Measurements from ENCODE around the gene GLRX3. TPM values are rescaled to one million over a fixed set of nuclear protein-coding genes. Genes with fewer than 3 reads are reported as not detected.

Gene GLRX3
- total RNA-seq, 2 donors from 2014 or later = 50.0 to 86.5 TPM

DNA sequence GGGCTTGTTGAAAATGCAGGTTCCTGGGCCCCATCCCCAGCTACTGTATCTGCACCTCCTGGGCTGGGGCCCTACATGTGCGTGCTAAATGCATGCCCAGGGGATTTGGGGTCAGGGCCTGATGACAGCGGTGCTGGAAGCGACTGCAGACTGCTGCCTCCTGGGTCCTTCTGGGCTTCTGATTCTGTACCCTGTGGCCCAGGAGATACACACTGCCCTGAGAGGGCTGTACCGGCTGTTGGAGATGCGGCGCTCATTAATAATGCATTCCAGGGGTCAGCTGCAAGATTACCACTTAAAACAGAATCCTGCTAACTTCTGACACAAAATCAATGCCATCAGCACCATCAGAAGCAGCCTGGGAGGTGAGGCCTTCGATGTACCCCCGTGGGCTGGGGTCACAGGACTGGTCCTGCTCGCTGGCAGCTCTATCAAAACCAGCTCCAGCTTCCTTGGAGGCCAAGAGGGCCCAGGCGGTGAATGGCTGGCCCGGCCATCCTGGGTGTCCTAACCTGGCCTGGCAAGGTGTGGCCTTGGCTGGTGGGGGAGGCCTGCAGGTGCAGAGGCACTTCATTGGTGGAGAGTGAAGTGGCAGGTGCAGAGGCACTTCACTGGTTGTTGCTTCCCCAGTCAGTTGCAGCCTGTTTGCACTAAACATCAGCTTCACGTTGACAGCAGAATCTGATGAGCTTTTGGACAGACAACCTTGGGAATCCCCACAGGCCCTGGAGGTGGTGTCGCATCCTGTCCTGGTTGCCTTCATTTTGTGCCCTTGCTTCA, 79.2 kb downstream of the GLRX3 start:
- no peaks in the 10 kb centered on the region for H3K36me3 ChIP-seq
- intact Hi-C loops (cut with DNase I) = no loop called here

DNA sequence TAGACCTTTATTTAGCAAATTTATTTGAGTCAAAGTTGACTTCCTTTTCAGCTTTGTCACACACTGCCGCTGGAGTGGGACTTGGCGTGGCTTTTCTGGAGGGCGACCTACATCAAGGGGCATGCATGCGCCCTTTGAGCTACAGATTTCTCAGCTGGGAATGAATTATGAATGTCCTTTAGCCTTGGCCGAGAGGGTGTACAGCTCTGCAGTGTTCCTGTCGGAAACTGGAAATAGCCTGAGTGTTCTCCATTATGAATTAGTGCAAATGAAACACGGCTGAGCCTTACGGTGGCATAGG, 79.7 kb downstream of the GLRX3 start:
- Histone ChIP-seq H3K9ac (ENCODE audit: low read depth in 2 of 2, low read length in 2 of 2) (no peak overlapping the region), H3K27ac (no peak overlapping the region), H3K9me3 (no peaks in the 10 kb centered on the region), H3K36me3 (no peaks in the 10 kb centered on the region), H3K27me3 (no peaks in the 10 kb centered on the region), H3K4me1 (no peaks in the 10 kb centered on the region), H3K4me3 (no peak overlapping the region)
- no peak for TF ChIP-seq CTCF (IDR thresholded peaks at IDR 0.05)
- intact Hi-C loops (cut with DNase I) = no loop called here
- DNase-seq = no peak

More for the DNA sequence above, 79.2 kb downstream of the GLRX3 start:
- Histone ChIP-seq H3K27me3 (no peaks in the 10 kb centered on the region), H3K9me3 (no peaks in the 10 kb centered on the region), H3K4me1 (no peaks in the 10 kb centered on the region), H3K9ac (ENCODE audit: low read depth in 2 of 2, low read length in 2 of 2) (no peak overlapping the region), H3K4me3 (no peak overlapping the region), H3K27ac (no peak overlapping the region)
- no peak for TF ChIP-seq CTCF (IDR thresholded peaks at IDR 0.05)
- no peak for DNase-seq

DNA sequence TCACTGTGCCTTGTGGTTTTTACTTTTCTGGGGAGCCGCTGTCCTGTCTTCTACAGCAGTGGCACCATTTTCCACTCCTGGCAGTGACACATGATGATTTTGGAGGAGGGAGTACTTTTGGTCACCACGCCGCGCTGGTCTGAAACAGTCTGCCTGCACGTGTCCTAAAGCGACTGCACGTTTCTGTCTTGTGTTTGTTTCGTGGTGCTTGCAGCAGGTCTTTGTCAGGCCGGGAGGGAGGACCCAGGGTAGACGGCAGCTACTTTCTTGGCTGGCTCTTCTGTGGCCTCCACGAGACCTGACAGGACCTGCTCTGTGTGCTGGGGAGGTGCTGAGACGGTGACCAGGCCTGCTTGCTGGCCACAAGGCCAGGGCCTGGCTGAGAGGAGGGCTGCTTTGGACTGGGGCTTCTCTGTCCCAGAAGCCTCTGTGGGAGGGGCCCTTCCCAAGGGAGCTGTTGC, 82.0 kb downstream of the GLRX3 start:
- Histone ChIP-seq H3K4me1 (no peaks in the 10 kb centered on the region), H3K27me3 (no peaks in the 10 kb centered on the region), H3K9me3 (no peaks in the 10 kb centered on the region), H3K9ac (ENCODE audit: low read depth in 2 of 2, low read length in 2 of 2) (no peak overlapping the region), H3K4me3 (no peak overlapping the region), H3K36me3 (no peaks in the 10 kb centered on the region), H3K27ac (no peak overlapping the region)
- DNase-seq = no peak
- intact Hi-C loops (cut with DNase I) = no loop called here
- no peak for TF ChIP-seq CTCF (IDR thresholded peaks at IDR 0.05)

GRCh38 chr10:130218936-130219335, 82.7 kb downstream of the GLRX3 start:
- Histone ChIP-seq H3K9ac (ENCODE audit: low read depth in 2 of 2, low read length in 2 of 2) (no peak overlapping the region), H3K36me3 (no peaks in the 10 kb centered on the region), H3K4me3 (no peak overlapping the region), H3K4me1 (no peaks in the 10 kb centered on the region), H3K27ac (no peak overlapping the region), H3K27me3 (no peaks in the 10 kb centered on the region), H3K9me3 (no peaks in the 10 kb centered on the region)
- TF ChIP-seq CTCF (IDR thresholded peaks at IDR 0.05) = no peak
- intact Hi-C loops (cut with DNase I) = no loop called here
- no peak for DNase-seq

DNA sequence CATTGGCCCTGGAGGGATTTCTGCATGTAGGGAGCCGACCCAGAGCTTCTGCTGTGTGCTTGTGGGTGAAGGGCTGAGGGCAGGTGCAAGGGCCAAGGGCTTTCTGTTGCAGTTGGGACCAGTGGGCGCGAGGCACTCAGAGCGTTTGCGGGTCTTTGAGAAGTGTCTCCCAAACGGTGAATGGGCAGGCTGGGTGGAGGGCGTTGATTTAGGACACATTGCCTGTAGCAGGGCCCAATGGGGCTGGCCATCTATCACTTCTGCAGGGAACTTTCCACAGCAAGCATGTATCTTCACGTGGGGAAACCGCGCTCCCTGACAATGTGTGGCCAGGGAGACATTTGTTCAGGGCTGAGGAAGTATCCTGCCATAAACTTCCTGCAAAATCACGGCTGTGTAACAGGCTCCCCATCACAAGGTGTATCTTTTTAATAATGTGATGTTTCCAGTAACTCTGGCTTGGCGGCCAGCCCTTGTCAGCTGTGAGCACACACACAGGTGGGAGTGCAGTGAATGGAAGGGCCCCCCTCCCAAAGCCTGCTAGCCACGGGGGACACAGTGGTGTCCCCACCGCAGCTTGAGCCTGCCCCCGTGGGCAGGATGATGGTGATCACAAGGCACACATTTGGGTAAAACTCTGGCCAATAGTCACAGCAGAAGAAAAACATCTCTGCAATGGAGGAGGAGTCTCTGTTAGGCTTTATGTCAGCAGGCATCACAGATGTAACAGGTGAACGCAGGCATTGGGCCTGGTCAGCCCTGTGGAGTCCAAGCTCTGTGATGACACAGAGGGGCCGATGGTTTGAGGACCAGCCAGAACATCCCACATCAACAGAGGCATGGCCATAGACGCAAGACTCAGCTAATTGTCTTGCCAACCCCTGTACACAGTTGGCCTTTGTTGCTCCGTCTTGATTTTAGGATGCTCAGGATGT, 84.3 kb downstream of the GLRX3 start:
- H3K27ac ChIP-seq = no peak overlapping the region
- intact Hi-C loops (cut with DNase I) = no loop called here
- no peak overlapping the region for H3K9ac ChIP-seq (ENCODE audit: low read depth in 2 of 2, low read length in 2 of 2)
- no peaks in the 10 kb centered on the region for H3K4me1 ChIP-seq
- TF ChIP-seq CTCF (IDR thresholded peaks at IDR 0.05) = no peak
- no peaks in the 10 kb centered on the region for H3K27me3 ChIP-seq
- H3K9me3 ChIP-seq = no peaks in the 10 kb centered on the region
- no peak for DNase-seq
- H3K4me3 ChIP-seq = no peak overlapping the region
- no peaks in the 10 kb centered on the region for H3K36me3 ChIP-seq

Data from colonic mucosa (tissue), 4 donors.